Heart left ventricle (tissue), 16 donors: ENCODE data around the gene NOXA1. TPM values are rescaled to one million over a fixed set of nuclear protein-coding genes. Genes with fewer than 3 reads are reported as not detected.

Source experiments
- ATAC-seq, 4 donors: fragments of 200-7000 bp; cut with Tn5 transposase; one replicate each; pipeline ENCODE4 v1.9.1; 2020 to 2022; ENCODE audit warnings: moderate library complexity in 4 of 4, mild to moderate bottlenecking in 3 of 4, moderate number of reproducible peaks in 1 of 4
- DNase-seq, 5 donors: peaks; one replicate each; pipeline ENCODE4 v3.0.0-alpha.2; 2020
- H3K27ac ChIP-seq, 12 donors: fragments of 200-600 bp; sonication (generic) in 4 of 12; one replicate each; pipeline versions ENCODE4 v1.5.0 to v1.8.0; 2016 to 2022; ENCODE audit warnings: mild to moderate bottlenecking in 2 of 12
- H3K27me3 ChIP-seq, 9 donors: fragments of 200-600 bp; sonication (generic) in 2 of 9; one replicate each; pipeline versions ENCODE4 v1.5.1 to v1.8.0; 2016 to 2022; ENCODE audit warnings: mild to moderate bottlenecking in 3 of 9
- H3K36me3 ChIP-seq, 9 donors: fragments of 200-600 bp; sonication (generic) in 2 of 9; one replicate each; pipeline versions ENCODE4 v1.5.0 to v1.8.0; 2018 to 2022; ENCODE audit warnings: mild to moderate bottlenecking in 2 of 9
- H3K4me1 ChIP-seq, 12 donors: fragments of 200-600 bp; sonication (generic) in 4 of 12; one replicate each; pipeline versions ENCODE4 v1.5.0 to v1.8.0; 2016 to 2022; ENCODE audit warnings: mild to moderate bottlenecking in 3 of 12
- H3K4me3 ChIP-seq, 12 donors: fragments of 200-600 bp; sonication (generic) in 4 of 12; one replicate each; pipeline versions ENCODE4 v1.5.0 to v1.8.0; 2017 to 2022; ENCODE audit warnings: mild to moderate bottlenecking in 9 of 12, moderate library complexity in 4 of 12
- H3K9me3 ChIP-seq, 12 donors: fragments of 200-600 bp; sonication (generic) in 4 of 12; one replicate each; pipeline versions ENCODE4 v1.5.0 to v1.8.0; 2016 to 2022; ENCODE audit warnings: mild to moderate bottlenecking in 1 of 12
- POLR2A ChIP-seq, 2 donors: fragments of 450-650 bp; IDR thresholded peaks; one replicate each; pipeline ENCODE4 v1.6.1; 2017; ENCODE audit warnings: antibody characterized with exemption in 2 of 2, mild to moderate bottlenecking in 2 of 2, moderate library complexity in 2 of 2
- WGBS, 4 donors: extraction: QIAGEN DNeasy Blood & Tissue Kit in 2 of 4; methylation state at CpG; one replicate each; pipeline versions ENCODE4 v1.1.5 to v1.1.7; 2013 to 2018; 5-methylcytosine and 5-hydroxymethylcytosine counted together
- intact Hi-C, 10 donors: fragments of 100-400 bp; cut with DNase I; formaldehyde crosslinking; loops; one replicate each; pipeline versions ENCODE4 v1.11.1 to v1.14.2; 2022
- polyA plus RNA-seq, 2 donors: library from polyadenylated mRNA; stranded (reverse); fragments of 200-250 nt; gene quantifications; one replicate each; pipeline ENCODE4 v1.2.3, GENCODE V29; 2013
- total RNA-seq, 9 donors: library from RNA; depleted of rRNA in 2 of 9; stranded (reverse); fragments of >200 nt in 2 of 9; fragmentation: NEBNext Ultra II Directional in 3 of 9; extraction: Animal tissue kit (Norgen Biotek cat#: 25700) in 3 of 9; gene quantifications; one replicate each; pipeline versions ENCODE4 v1.1.0 to v1.2.4, GENCODE V29; 2016 to 2023
- TF ChIP-seq, protein P1 (sequence below), 12 donors: fragments of 200-600 bp; sonication (generic) in 4 of 12; IDR thresholded peaks; one replicate each; pipeline versions ENCODE4 v1.5.0 to v1.8.0; 2018 to 2022; ENCODE audit warnings: antibody characterized with exemption in 12 of 12, mild to moderate bottlenecking in 5 of 12
- donor health status: ischemic (EF 13 %, LVEDD 7.1; RV severe dilation, severe dysfunction).
- donor health status: healthy with polysubstance abuse.
- donor health status: DM: no; HTN: yes; CAD: no.
- donor health status: DM: no; HTN: no; CAD: no.
- donor health status: ischemic (EF 25% LVEDD 6.9; RV normal size, moderate dysfunction).
- donor health status: ischemic (EF 25% LVEDD 5.7; RV mildly dilated, moderate dysfunction).
- donor health status: healthy.
- donor health status: DM: yes; HTN: yes; CAD: no.
- donor health status: ischemic (EF 35%, LVEDD 5.7; RV mildly dilated, moderate dysfunction).
- donor health status: nonischemic (EF 11% LVEDD 7.7; RV severe dilation, severe dysfunction).
- donor health status: DM: yes; HTN: yes; CAD: no.
- donor health status: PGD.
- donor health status: ischemic (EF 29% LVEDD 5.4; RV normal size, mild dysfunction).
- donor health status: nonischemic (EF 23%, LVEDD 6.1; RV moderate dilation, normal function).

The NOXA1 gene
- total and polyA plus RNA-seq, 11 donors: 0.44 to 5.5 (median 2.7) TPM

- H3K4me1 ChIP-seq: peaks cover 0 to 49% (median 25%) of the 10 kb centered on the region in 12 donors
- 2 to 4% (median 2%) methylated on average over 11 of the region's 11 CpGs for WGBS, 4 donors
- no peaks in the 10 kb centered on the region for H3K9me3 ChIP-seq
- ATAC-seq (no peak), DNase-seq (peak in 1 of 5 donors; percentile 1)
- no peaks in the 10 kb centered on the region for H3K27me3 ChIP-seq
- no peak for TF ChIP-seq POLR2A (IDR thresholded peaks at IDR 0.05)
- TF ChIP-seq, protein P1, sequence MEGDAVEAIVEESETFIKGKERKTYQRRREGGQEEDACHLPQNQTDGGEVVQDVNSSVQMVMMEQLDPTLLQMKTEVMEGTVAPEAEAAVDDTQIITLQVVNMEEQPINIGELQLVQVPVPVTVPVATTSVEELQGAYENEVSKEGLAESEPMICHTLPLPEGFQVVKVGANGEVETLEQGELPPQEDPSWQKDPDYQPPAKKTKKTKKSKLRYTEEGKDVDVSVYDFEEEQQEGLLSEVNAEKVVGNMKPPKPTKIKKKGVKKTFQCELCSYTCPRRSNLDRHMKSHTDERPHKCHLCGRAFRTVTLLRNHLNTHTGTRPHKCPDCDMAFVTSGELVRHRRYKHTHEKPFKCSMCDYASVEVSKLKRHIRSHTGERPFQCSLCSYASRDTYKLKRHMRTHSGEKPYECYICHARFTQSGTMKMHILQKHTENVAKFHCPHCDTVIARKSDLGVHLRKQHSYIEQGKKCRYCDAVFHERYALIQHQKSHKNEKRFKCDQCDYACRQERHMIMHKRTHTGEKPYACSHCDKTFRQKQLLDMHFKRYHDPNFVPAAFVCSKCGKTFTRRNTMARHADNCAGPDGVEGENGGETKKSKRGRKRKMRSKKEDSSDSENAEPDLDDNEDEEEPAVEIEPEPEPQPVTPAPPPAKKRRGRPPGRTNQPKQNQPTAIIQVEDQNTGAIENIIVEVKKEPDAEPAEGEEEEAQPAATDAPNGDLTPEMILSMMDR (IDR thresholded peaks at IDR 0.05): no peak
- intact Hi-C loops: loop anchor here in 3 of 10 donors (2.0 to 10.0 kb wide), 5 partner anchors 23 to 297 kb away; partner anchors contain the start of gene NRARP (in 1 of the 3)
- no peaks in the 10 kb centered on the region for H3K36me3 ChIP-seq
- H3K27ac ChIP-seq: peak overlapping the region; percentile 48 to 89 (median 82)
- peak overlapping the region; percentile 63 to 100 (median 92) for H3K4me3 ChIP-seq
Observed at GRCh38 chr9:137421838-137422603, 1.2 kb upstream of the NOXA1 start.

DNA sequence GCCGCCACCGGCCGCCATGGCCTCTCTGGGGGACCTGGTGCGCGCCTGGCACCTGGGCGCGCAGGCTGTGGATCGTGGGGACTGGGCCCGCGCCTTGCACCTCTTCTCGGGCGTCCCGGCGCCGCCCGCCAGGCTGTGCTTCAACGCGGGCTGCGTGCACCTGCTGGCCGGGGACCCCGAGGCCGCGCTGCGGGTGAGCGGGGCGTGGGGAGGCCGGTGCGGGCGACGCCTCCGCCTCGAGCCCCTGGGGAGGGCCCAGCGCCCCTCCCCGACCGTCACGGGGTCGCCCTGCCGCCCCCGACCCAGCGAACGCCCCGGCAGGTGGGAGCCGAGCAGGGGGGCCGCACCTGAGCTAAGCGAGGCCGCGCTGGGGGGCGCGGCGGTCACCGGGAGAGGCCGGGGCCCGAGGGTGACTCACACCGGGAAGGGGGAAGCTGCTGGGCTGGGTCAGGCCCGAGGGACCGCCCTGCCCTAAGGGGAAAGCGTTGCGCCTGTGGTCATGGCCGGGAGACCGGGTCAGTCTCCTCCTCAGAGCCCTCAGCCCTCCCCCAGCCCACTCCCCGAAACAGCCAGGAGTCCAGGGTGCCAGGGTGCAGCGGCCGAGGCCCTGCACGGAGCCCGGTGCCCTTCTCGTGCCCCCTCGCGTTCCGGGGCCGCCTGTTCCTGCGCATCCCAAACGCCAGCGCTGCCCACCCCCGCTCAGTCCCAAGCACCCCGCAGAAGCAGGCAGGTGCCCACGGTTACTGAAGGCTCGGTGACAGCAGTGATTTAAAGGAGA, 510 bp downstream of the NOXA1 start:
- DNase-seq (peak in 2 of 5 donors; percentile 48 to 75), ATAC-seq (peak in 3 of 4 donors; percentile 15 to 24 (median 24))
- intact Hi-C loops: loop anchor here in 3 of 10 donors (2.0 to 10.0 kb wide), 5 partner anchors 21 to 299 kb away; partner anchors contain the start of gene NRARP (in 1 of the 3)
- peak overlapping the region; percentile 36 to 100 (median 86) for H3K4me3 ChIP-seq
- TF ChIP-seq POLR2A (IDR thresholded peaks at IDR 0.05): no peak
- TF ChIP-seq, protein P1 (IDR thresholded peaks at IDR 0.05): peak in 5 of 12 donors; percentile 4 to 42 (median 11)
- peak overlapping the region in 11 of 12 donors; percentile 30 to 89 (median 81) for H3K27ac ChIP-seq
- H3K4me1 ChIP-seq: peaks cover 0 to 38% (median 25%) of the 10 kb centered on the region in 12 donors
- 16 to 69% (median 18%) methylated on average over 12 to 77 of the region's 77 CpGs for WGBS, 4 donors
- no peaks in the 10 kb centered on the region for H3K36me3 ChIP-seq
- no peaks in the 10 kb centered on the region for H3K27me3 ChIP-seq
- H3K9me3 ChIP-seq: no peaks in the 10 kb centered on the region

GRCh38 chr9:137426018-137426681, 3.0 kb downstream of the NOXA1 start:
- peak overlapping the region in 2 of 12 donors; percentile 1 to 27 for H3K27ac ChIP-seq
- TF ChIP-seq, protein P1 (IDR thresholded peaks at IDR 0.05): no peak
- no peak for TF ChIP-seq POLR2A (IDR thresholded peaks at IDR 0.05)
- 76 to 84% (median 76%) methylated on average over 13 to 18 of the region's 18 CpGs for WGBS, 4 donors
- no peaks in the 10 kb centered on the region for H3K27me3 ChIP-seq
- DNase-seq (peak in 2 of 5 donors; percentile 33 to 53), ATAC-seq (no peak)
- peaks cover 0 to 38% (median 23%) of the 10 kb centered on the region in 12 donors for H3K4me1 ChIP-seq
- no peak overlapping the region for H3K4me3 ChIP-seq
- intact Hi-C loops: loop anchor here in 3 of 10 donors (10.0 kb wide), 2 partner anchors 99 to 301 kb away; no protein-coding TSS in a partner anchor
- no peaks in the 10 kb centered on the region for H3K36me3 ChIP-seq
- H3K9me3 ChIP-seq: no peaks in the 10 kb centered on the region
